MM.1S (cell line): Measurements from ENCODE around the gene CADM2.

Experiments
- DNase-seq: peaks from one replicate; pipeline ENCODE4 v3.0.0-alpha.2; 2015
- H2AFZ ChIP-seq: fragments of 300-600 bp; sonication (generic); 2 replicates; pipeline ENCODE4 v1.6.0; 2016; ENCODE audit warnings: antibody characterized with exemption, low read length
- H3F3A ChIP-seq: fragments of 300-600 bp; sonication (generic); 2 replicates; pipeline ENCODE4 v1.6.1; 2016; ENCODE audit warnings: mild to moderate bottlenecking, antibody characterized with exemption, low read length, moderate library complexity, mixed read lengths; ENCODE audit not compliant: insufficient read depth
- H3K27ac ChIP-seq: fragments of 300-600 bp; sonication (generic); 2 replicates; pipeline ENCODE4 v1.5.1; 2016; ENCODE audit warnings: mild to moderate bottlenecking, low read length
- H3K27me3 ChIP-seq: fragments of 300-600 bp; sonication (generic); replicated peaks from 2 replicates; pipeline ENCODE4 v1.6.0; 2016; ENCODE audit warnings: low read length; ENCODE audit not compliant: insufficient read depth
- H3K36me3 ChIP-seq: fragments of 300-600 bp; sonication (generic); replicated peaks from 2 replicates; pipeline ENCODE4 v1.6.1; 2016; ENCODE audit warnings: mild to moderate bottlenecking, low read length, mixed read lengths; ENCODE audit not compliant: insufficient read depth
- H3K4me1 ChIP-seq: fragments of 300-600 bp; sonication (generic); 2 replicates; pipeline ENCODE4 v1.6.1; 2016; ENCODE audit warnings: low read length, mixed read lengths
- H3K4me2 ChIP-seq: fragments of 300-600 bp; sonication (generic); 2 replicates; pipeline ENCODE4 v1.6.0; 2016; ENCODE audit warnings: low read depth, low read length
- H3K4me3 ChIP-seq: fragments of 300-600 bp; sonication (generic); 2 replicates; pipeline ENCODE4 v1.5.1; 2016; ENCODE audit warnings: low read length, mixed read lengths
- H3K79me2 ChIP-seq: fragments of 300-600 bp; sonication (generic); 2 replicates; pipeline ENCODE4 v1.6.1; 2016; ENCODE audit warnings: mixed run types, low read length, mixed read lengths
- H3K9ac ChIP-seq: fragments of 300-600 bp; sonication (generic); 2 replicates; pipeline ENCODE4 v1.6.1; 2016; ENCODE audit warnings: low read length, mixed read lengths
- H3K9me2 ChIP-seq: fragments of 300-600 bp; sonication (generic); replicated peaks from 2 replicates; pipeline ENCODE4 v1.6.1; 2016; ENCODE audit warnings: mild to moderate bottlenecking, low read length, mixed read lengths; ENCODE audit not compliant: insufficient read depth
- H3K9me3 ChIP-seq: fragments of 300-600 bp; sonication (generic); replicated peaks from 2 replicates; pipeline ENCODE4 v1.6.1; 2016; ENCODE audit warnings: mild to moderate bottlenecking, low read length, mixed read lengths; ENCODE audit not compliant: insufficient read depth
- H4K20me1 ChIP-seq: fragments of 300-600 bp; sonication (generic); 2 replicates; pipeline ENCODE4 v1.6.1; 2016; ENCODE audit warnings: mild to moderate bottlenecking, low read length, moderate library complexity, mixed read lengths; ENCODE audit not compliant: insufficient read depth
- CTCF ChIP-seq: fragments of 300-600 bp; sonication (generic); IDR thresholded peaks from 2 replicates; pipeline ENCODE4 v1.5.1; 2016; ENCODE audit warnings: antibody characterized with exemption, low read length, mixed read lengths
- EZH2 ChIP-seq: fragments of 300-600 bp; sonication (generic); optimal IDR thresholded peaks from 2 replicates; pipeline ENCODE3; 2017; ENCODE audit warnings: low read depth, mild to moderate bottlenecking, antibody characterized with exemption, low read length, mixed read lengths
- EZH2phosphoT487 ChIP-seq: fragments of 300-600 bp; sonication (generic); IDR thresholded peaks from 2 replicates; pipeline ENCODE4 v1.6.1; 2018; ENCODE audit warnings: antibody characterized with exemption, low read length

Gene CADM2

GRCh38 chr3:85576091-85576690 lies 617.4 kb downstream of the CADM2 start:
- peaks cover 13% of the 10 kb centered on the region for H3K27me3 ChIP-seq
- DNase-seq, result peak; percentile 67
- TF ChIP-seq EZH2phosphoT487 (no peak), CTCF (peak; percentile 74)
- H3K36me3 ChIP-seq, result no peaks in the 10 kb centered on the region
- no peaks in the 10 kb centered on the region for H3K4me1 ChIP-seq
- no peak overlapping the region for H2AFZ ChIP-seq
- H3K27ac ChIP-seq, result no peak overlapping the region
- H3K79me2 ChIP-seq, result no peaks in the 10 kb centered on the region
- no peaks in the 10 kb centered on the region for H3F3A ChIP-seq
- H3K9me3 ChIP-seq, result no peaks in the 10 kb centered on the region
- H4K20me1 ChIP-seq, result no peaks in the 10 kb centered on the region
- no peak overlapping the region for H3K4me3 ChIP-seq
- no peaks in the 10 kb centered on the region for H3K9me2 ChIP-seq
- H3K9ac ChIP-seq, result no peak overlapping the region
- no peak overlapping the region for H3K4me2 ChIP-seq

- no peak for DNase-seq
- Histone ChIP-seq H3K36me3 (no peaks in the 10 kb centered on the region), H3K9ac (no peak overlapping the region), H4K20me1 (no peaks in the 10 kb centered on the region), H3K4me2 (no peak overlapping the region), H3K27me3 (peaks cover 17% of the 10 kb centered on the region), H3K9me3 (no peaks in the 10 kb centered on the region), H3K79me2 (no peaks in the 10 kb centered on the region), H3K4me3 (no peak overlapping the region), H3K4me1 (no peaks in the 10 kb centered on the region), H2AFZ (no peak overlapping the region), H3K9me2 (no peaks in the 10 kb centered on the region), H3K27ac (no peak overlapping the region), H3F3A (no peaks in the 10 kb centered on the region)
- TF ChIP-seq CTCF, result no peak
- no peak for TF ChIP-seq EZH2phosphoT487
- no peak for TF ChIP-seq EZH2
These were observed 618.0 kb downstream of the CADM2 start for GRCh38 chr3:85576697-85577200.

GRCh38 chr3:85584779-85585356 lies 626.1 kb downstream of the CADM2 start:
- no peak overlapping the region for H3K9ac ChIP-seq
- TF ChIP-seq EZH2 (no peak), CTCF (no peak), EZH2phosphoT487 (no peak)
- peak; percentile 79 for DNase-seq
- peak overlapping the region; percentile 53; the same call in 1 of the 2 replicates for H3K4me2 ChIP-seq
- H3K4me1 ChIP-seq, result 0 out of 2 replicates have a peak, but pooled peaks cover 7% of the 10 kb centered on the region
- peaks cover 77% of the 10 kb centered on the region for H3K27me3 ChIP-seq
- H3K9me3 ChIP-seq, result no peaks in the 10 kb centered on the region
- H3K9me2 ChIP-seq, result no peaks in the 10 kb centered on the region
- H3K36me3 ChIP-seq, result no peaks in the 10 kb centered on the region
- H4K20me1 ChIP-seq, result no peaks in the 10 kb centered on the region
- no peaks in the 10 kb centered on the region for H3F3A ChIP-seq
- H3K79me2 ChIP-seq, result no peaks in the 10 kb centered on the region
- no peak overlapping the region for H3K27ac ChIP-seq
- no peak overlapping the region for H2AFZ ChIP-seq
- H3K4me3 ChIP-seq, result no peak overlapping the region; the same call in 1 of the 2 replicates
